ENCODE results near the gene RASAL2. TPM values are rescaled to one million over a fixed set of nuclear protein-coding genes. Genes with fewer than 3 reads are reported as not detected.

RASAL2 gene
- total RNA-seq, 4 donors from 2014 or later, result 19.7 to 36.7 (median 27.4) TPM

GRCh38 chr1:178169649-178170048 lies 75.7 kb downstream of the RASAL2 start:
- no peak for TF ChIP-seq CTCF (IDR thresholded peaks at IDR 0.05; ENCODE audit: low read depth)

GRCh38 chr1:178172939-178173338 lies 79.0 kb downstream of the RASAL2 start:
- no peak for TF ChIP-seq CTCF (IDR thresholded peaks at IDR 0.05; ENCODE audit: low read depth)

- no peak for TF ChIP-seq CTCF (IDR thresholded peaks at IDR 0.05; ENCODE audit: low read depth)
Measured at GRCh38 chr1:178174539-178174938, 80.6 kb downstream of the RASAL2 start.

- TF ChIP-seq CTCF (IDR thresholded peaks at IDR 0.05; ENCODE audit: low read depth), result no peak
Measured at GRCh38 chr1:178180405-178180804, 86.5 kb downstream of the RASAL2 start.

- TF ChIP-seq CTCF (IDR thresholded peaks at IDR 0.05; ENCODE audit: low read depth), result no peak
Measured at GRCh38 chr1:178183796-178184195, 89.9 kb downstream of the RASAL2 start.

GRCh38 chr1:178188306-178188705 lies 94.4 kb downstream of the RASAL2 start:
- no peak for TF ChIP-seq CTCF (IDR thresholded peaks at IDR 0.05; ENCODE audit: low read depth)

GRCh38 chr1:178189814-178190213 lies 95.9 kb downstream of the RASAL2 start:
- no peak for TF ChIP-seq CTCF (IDR thresholded peaks at IDR 0.05; ENCODE audit: low read depth)

Data from subcutaneous adipose tissue (tissue), 4 donors.